Loucy (cell line): Measurements from ENCODE around the gene LRBA.

Experiments used
- EZH2phosphoT487 ChIP-seq: fragments of 200-600 bp; IDR thresholded peaks from 2 replicates; pipeline ENCODE4 v1.6.1; 2018; ENCODE audit warnings: antibody characterized with exemption, mild to moderate bottlenecking, moderate library complexity, borderline replicate concordance
- TF ChIP-seq, protein P1 (sequence below): fragments of 200-600 bp; sonication (generic); conservative IDR thresholded peaks from 2 replicates; pipeline ENCODE4 v1.5.1; 2014; ENCODE audit warnings: mild to moderate bottlenecking, antibody characterized with exemption, low read length

DNA sequence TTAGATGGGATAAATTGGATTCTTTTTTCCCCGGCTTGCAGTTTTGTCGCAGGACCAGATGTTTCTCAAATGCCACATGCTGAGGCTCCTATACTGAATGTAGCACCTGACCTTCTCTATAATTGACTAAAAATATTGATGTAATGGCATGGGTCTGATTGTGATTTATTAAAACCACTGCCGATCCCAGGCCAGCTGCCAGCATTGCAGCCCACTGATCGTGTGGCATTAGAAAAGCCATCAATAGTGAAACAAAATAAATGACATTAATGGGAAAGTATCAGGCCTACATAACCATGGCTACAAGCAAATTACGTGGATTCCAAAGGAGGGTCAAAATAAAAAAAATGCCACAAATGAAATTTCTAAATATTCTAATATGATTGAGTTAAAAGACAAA is 334.4 kb downstream of the LRBA start:
- TF ChIP-seq, protein P1, sequence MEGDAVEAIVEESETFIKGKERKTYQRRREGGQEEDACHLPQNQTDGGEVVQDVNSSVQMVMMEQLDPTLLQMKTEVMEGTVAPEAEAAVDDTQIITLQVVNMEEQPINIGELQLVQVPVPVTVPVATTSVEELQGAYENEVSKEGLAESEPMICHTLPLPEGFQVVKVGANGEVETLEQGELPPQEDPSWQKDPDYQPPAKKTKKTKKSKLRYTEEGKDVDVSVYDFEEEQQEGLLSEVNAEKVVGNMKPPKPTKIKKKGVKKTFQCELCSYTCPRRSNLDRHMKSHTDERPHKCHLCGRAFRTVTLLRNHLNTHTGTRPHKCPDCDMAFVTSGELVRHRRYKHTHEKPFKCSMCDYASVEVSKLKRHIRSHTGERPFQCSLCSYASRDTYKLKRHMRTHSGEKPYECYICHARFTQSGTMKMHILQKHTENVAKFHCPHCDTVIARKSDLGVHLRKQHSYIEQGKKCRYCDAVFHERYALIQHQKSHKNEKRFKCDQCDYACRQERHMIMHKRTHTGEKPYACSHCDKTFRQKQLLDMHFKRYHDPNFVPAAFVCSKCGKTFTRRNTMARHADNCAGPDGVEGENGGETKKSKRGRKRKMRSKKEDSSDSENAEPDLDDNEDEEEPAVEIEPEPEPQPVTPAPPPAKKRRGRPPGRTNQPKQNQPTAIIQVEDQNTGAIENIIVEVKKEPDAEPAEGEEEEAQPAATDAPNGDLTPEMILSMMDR, result no peak
- no peak for TF ChIP-seq EZH2phosphoT487
